ENCODE measurements around the gene LINC01488. TPM values are rescaled to one million over a fixed set of nuclear protein-coding genes. Genes with fewer than 3 reads are reported as not detected.

The LINC01488 gene
- total and polyA plus RNA-seq, 2 of the 13 experiments (the other 11 are each of a cell fraction or from before 2014, with no cell fraction given), result 0.26 to 0.58 TPM

DNA sequence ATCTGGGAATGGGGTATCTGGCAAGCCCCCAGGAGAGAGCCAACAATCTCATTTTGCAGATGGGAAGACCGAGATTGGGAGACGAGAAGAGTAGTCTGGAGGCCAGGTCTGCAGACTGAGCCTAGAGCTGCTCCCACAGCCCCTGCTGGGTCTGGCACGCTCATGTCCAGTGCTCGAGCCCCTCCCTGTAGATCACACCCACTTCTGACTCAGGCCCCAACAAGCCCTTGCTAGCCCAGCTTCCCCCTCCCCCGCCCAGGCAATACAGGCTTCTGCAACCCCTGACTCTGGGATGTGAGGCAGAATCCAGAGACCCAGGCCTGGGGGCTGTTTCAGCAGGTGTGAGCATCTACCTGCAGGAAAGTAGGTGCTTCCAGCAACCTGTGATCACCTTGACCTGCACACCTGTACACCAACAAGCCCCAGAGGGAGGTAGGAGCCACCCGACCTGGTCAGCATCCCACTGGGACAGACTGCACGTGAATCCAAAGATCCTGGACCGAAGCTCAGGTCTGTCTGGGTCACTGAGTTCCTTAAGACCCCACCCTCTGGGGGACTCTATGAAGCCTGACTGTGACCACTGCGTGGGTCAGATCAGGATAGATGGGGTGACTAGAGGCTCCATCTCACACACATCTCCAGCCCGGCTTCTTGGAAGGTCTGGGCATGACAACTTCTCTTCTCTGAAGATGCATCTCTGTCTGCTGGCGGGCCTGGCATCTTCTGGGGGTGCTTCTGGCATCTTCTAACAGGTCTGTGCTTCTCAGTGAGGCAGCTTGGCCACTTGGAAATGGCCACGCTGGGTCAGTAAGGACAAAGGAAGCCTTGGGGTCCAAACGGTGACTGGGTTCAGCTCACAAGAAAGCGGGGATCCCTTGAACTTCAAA is 29.3 kb downstream of the LINC01488 start:
- FAIRE-seq, result no peak
- H2AFZ ChIP-seq (ENCODE audit: low read length), result no peak overlapping the region
- no peak overlapping the region for H3K4me2 ChIP-seq (ENCODE audit: low read depth, low read length)
- H3K9ac ChIP-seq (ENCODE audit: insufficient read depth, low read depth, low read length), result no peak overlapping the region
- WGBS (ENCODE audit: low lambda C conversion rate), result 13% methylated on average over 3 of the region's 14 CpGs
- ChIA-PET CTCF (ENCODE audit: low intra/inter-chr PET ratio, low total read pairs) (no interaction called here), POLR2A (no interaction called here)
- H3K9me3 ChIP-seq (ENCODE audit: low read length), result no peaks in the 10 kb centered on the region
- no peaks in the 10 kb centered on the region for H4K20me1 ChIP-seq (ENCODE audit: insufficient read depth, low read length)
- intact Hi-C loops (cut with micrococcal nuclease; ENCODE audit: unreplicated experiment), result no loop called here
- no peak for DNase-seq (ENCODE audit: low spot score)
- in situ Hi-C loops (cut with HindIII; ENCODE audit: extremely low pct_ligation_motif_present, low pct_unique_long_range_greater_than_20kb), result no loop called here
- peaks cover 5 to 53% of the 10 kb centered on the region in 2 experiments for H3K27me3 ChIP-seq (ENCODE audit: control insufficient read depth in 1 of 2, insufficient read depth in 2 of 2, low read length in 2 of 2)
- no TSS peak for BruUV-seq (replicated peaks)
- H3K4me1 ChIP-seq (ENCODE audit: insufficient read depth, low read length), result no peaks in the 10 kb centered on the region
- no peak for ATAC-seq
- no peaks in the 10 kb centered on the region for H3K36me3 ChIP-seq (replicated peaks in 1 of 2; ENCODE audit: control insufficient read depth in 1 of 2, insufficient read depth in 2 of 2, low read length in 2 of 2)
- H3K79me2 ChIP-seq (ENCODE audit: insufficient read depth, low read length), result no peaks in the 10 kb centered on the region
- H3K4me3 ChIP-seq (replicated peaks in 1 of 3; ENCODE audit: insufficient read depth in 1 of 3, low read depth in 2 of 3, low read length in 3 of 3), result no peak overlapping the region
- H3K27ac ChIP-seq (ENCODE audit: extremely low read length, insufficient read depth, low read length), result no peak overlapping the region
- no peak for TF ChIP-seq YEATS2 (CRISPR knock-in tag; IDR thresholded peaks at IDR 0.05; ENCODE audit: borderline replicate concordance)
- no peak for TF ChIP-seq KDM4B (CRISPR knock-in tag; IDR thresholded peaks at IDR 0.05)
- TF ChIP-seq GMEB1 (CRISPR knock-in tag; IDR thresholded peaks at IDR 0.05; ENCODE audit: borderline replicate concordance), result no peak
- TF ChIP-seq ZBTB8A (CRISPR knock-in tag; IDR thresholded peaks at IDR 0.05; ENCODE audit: borderline replicate concordance, low read depth), result no peak
- no peak for TF ChIP-seq ZNF605 (CRISPR knock-in tag; IDR thresholded peaks at IDR 0.05)
- TF ChIP-seq, protein P1, sequence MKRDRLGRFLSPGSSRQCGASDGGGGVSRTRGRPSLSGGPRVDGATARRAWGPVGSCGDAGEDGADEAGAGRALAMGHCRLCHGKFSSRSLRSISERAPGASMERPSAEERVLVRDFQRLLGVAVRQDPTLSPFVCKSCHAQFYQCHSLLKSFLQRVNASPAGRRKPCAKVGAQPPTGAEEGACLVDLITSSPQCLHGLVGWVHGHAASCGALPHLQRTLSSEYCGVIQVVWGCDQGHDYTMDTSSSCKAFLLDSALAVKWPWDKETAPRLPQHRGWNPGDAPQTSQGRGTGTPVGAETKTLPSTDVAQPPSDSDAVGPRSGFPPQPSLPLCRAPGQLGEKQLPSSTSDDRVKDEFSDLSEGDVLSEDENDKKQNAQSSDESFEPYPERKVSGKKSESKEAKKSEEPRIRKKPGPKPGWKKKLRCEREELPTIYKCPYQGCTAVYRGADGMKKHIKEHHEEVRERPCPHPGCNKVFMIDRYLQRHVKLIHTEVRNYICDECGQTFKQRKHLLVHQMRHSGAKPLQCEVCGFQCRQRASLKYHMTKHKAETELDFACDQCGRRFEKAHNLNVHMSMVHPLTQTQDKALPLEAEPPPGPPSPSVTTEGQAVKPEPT (CRISPR knock-in tag; IDR thresholded peaks at IDR 0.05; ENCODE audit: low read depth), result no peak
- TF ChIP-seq ZNF335 (CRISPR knock-in tag; IDR thresholded peaks at IDR 0.05), result no peak
- no peak for TF ChIP-seq SOX13 (IDR thresholded peaks at IDR 0.05)
- TF ChIP-seq SOX13 (CRISPR knock-in tag; conservative IDR thresholded peaks at IDR 0.05 in 1 of 2, IDR thresholded peaks at IDR 0.05 in 1 of 2), result no peak
- TF ChIP-seq SKIL (CRISPR knock-in tag; IDR thresholded peaks at IDR 0.05; ENCODE audit: borderline replicate concordance), result no peak
- TF ChIP-seq ZNF597 (CRISPR knock-in tag; IDR thresholded peaks at IDR 0.05), result no peak
- no peak for TF ChIP-seq ZNF503 (CRISPR knock-in tag; IDR thresholded peaks at IDR 0.05)
- TF ChIP-seq TSC22D2 (CRISPR knock-in tag; IDR thresholded peaks at IDR 0.05; ENCODE audit: borderline replicate concordance), result no peak
